Inflammatory macrophage treated with lipopolysaccharide for 1 hour (primary cell): ENCODE measurements around the gene TTC23.
A peak's percentile ranks its signal among the peaks of the same experiment; 100 is the strongest.
"Not testable (repeated sequence)": the region's sequence is repeated elsewhere in the genome, so short reads cannot be mapped to it uniquely, and the experiment has no call there.

Source experiments
- DNase-seq, 2 donors: peaks; one replicate each; pipeline ENCODE4 v3.0.0-alpha.2; 2020 to 2022

Gene TTC23

GRCh38 chr15:99192181-99192580, 57.2 kb downstream of the TTC23 start:
- DNase-seq, result not testable (repeated sequence)

- DNase-seq, result no peak
These were observed 61.4 kb downstream of the TTC23 start for GRCh38 chr15:99187936-99188335.

DNA sequence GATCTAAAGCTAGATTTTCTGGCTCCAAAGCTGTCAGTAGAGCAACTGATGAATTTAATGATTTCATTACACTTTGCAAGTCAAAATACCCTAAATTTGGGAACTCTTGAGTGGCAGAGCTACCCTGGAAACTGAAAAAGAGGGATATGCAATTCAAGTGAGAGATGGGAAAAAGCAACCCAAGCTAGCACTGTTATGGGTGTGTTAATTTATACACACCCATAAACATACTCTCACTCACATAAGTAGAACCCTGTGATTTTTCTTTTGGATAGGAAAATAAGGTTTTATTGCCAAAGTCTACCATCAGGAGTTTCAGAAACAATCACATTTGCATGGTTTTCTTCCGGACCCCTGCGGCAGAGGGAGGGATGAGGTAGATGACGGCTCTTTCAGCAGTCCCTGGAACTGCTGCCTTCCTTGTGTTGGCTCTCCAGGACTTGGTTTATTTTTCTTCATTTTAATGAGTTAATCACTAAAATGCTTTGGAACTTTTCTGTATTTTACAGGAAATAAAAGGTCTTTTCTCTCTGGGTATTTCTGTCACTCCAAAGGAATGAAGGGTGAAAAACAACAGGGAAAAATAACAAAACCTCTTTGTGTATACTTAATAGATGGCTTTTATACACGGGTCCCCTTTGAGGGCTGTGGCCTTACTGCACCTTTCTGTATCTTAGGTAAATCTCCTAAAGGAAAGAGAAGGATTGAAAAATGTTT, 63.8 kb downstream of the TTC23 start:
- no peak for DNase-seq

DNA sequence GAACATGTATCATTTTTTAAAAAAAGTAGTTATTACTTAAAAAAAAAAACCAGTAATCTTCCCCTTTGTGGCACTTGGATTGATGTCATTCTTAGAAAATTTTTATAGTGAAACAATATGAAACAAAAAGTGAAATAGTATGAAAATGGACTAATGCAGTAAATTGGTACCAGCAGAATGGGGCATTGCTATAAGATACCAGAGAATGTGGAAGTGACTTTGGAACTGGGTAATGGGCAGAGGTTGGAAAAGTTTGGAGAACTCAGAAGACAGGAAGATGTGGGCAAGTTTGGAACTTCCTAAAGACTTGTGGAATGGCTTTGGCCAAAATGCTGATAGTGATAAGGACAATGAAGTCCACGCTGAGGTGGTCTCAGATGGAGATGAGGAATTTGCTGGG, 66.6 kb downstream of the TTC23 start:
- DNase-seq, result peak; percentile 51 to 56

DNA sequence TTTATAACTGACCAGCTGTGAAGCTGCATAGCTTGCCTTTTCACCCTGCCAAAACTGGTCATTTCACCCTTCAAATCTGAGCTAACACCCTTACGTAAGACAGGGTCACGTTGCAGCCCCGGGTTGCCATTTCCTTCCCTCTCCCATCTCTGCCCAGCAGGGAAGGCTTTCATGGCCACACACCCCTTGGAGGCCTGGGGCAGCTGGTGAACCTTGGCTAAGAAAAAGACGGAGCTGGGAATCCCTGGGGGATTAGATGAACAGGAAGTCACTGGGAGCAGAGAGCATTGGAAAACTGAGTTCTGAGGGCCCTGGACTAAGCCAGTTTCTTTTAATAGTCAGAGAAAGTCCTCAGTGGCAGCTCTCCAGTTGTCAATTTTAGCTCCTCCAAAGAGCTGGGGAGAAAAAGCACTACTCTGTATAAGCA, 67.8 kb downstream of the TTC23 start:
- peak; percentile 26 to 41 for DNase-seq

DNA sequence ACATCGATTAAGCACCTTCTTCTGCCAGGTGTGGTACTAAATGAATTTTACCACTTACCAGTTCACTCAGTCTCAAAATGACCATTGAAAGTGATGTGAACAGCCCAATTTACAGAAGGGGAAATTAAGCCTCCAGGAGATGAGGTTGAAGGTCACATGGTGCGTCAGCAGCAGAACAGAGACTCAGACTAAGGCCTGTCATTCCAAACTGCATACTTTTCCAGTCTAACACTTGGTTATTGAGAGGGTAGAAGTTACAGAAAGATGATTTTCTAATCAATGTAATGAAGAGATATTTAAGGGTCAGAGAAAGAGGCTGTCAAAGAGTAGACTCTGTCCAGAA, 68.4 kb downstream of the TTC23 start:
- no peak for DNase-seq

DNA sequence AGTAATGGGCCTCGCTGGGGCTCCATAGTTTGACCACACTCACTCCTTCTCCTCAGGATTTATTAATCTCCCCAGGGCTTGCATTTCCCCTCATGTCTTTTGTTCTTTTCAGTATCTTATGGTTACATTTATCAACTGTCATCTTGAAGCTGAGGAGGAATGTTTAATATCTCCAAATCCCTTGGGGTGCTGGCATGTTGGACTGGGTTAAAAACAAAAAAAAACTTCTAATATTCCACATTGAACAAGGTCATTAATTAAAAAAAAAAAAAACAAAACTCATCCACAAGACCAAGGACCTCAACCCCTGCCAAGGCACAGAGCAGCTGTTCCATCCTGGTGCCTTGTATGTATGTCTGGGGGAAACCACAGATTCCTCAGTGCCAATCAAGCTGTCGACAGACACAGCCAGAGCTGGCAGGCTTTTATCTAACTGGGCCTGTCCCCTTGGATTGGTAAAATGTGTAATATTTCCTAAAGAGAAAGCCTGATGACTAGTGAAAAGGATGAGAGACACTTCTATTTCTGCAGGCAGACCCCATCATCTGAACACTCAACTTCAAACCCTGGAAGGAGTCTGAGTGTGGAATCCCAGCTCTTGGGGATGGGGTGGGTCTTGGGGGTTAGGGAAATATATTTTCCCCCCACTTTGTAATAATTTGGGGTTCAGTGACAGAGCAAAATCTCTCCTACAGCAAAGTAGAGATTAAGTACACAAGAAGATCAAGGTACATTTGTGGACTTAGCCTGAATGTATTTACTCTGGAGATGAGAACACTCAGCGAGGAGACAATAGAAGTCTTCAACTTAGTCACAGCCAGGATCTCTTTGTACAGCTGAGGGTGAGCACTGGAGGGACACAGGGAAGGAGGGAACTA, 69.1 kb downstream of the TTC23 start:
- no peak for DNase-seq

GRCh38 chr15:99177679-99178078, 71.7 kb downstream of the TTC23 start:
- DNase-seq, result no peak

- DNase-seq, result no peak
These were observed 72.6 kb downstream of the TTC23 start for GRCh38 chr15:99176757-99177156.

DNA sequence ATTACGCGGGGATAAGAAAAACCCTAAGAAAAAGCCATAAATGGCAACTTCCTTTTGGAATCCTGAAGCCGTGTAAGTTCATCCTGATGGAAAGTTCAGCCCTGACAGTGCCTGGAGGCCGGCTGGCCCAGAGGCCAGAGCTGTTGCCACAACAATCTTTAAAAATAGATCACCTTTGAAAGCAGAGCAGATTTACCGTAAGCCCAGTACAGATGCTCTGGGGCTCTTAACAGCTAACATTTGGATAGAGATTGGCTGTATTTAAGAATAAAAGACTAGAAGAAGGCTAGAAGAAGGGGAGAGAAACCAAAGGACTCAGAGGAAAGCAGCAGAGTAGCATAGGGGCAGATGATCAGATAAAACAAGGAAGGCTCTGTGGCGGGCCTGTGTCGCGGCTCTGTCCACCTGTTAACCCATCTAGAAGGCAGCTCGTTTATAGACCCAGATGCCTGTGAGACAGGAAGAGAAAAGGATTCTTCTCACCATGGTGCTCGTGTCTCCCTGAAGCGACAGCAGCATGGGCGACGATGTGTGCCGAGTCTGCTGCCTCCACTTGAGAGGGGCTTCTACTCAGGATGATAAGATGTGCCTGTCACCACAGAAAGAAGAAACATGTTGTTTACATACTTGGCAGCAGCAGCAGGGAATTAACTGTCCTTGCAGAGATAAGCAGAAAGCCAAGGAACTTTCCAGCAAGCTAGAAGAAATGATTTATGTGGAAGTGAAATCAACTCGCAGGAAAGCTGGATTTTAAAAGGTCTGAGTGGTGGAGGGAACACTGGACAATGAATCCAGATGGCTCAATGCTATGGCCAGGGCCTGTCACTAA, 74.6 kb downstream of the TTC23 start:
- no peak for DNase-seq

DNA sequence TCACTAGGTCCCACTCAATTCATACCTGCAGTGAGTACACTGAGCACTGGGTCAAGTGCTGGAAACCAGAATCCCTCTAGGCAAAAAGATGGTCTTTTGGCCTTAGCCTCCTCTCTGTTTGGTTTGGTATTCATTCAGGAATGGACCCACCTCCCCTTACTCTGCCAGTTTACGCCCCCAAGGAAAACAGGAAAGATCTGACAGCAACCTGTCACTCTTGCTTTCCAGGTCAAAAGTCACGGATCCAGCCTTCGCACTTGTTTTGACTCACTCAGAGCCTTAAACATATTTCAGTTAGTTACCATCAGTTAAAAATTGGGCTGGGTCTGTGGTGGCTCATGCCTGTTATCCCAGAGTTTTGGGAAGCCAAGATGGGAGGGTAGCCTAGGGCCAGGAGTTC, 76.4 kb downstream of the TTC23 start:
- no peak for DNase-seq

GRCh38 chr15:99172171-99172570, 77.2 kb downstream of the TTC23 start:
- no peak for DNase-seq

GRCh38 chr15:99170476-99171065, 78.8 kb downstream of the TTC23 start:
- DNase-seq, result no peak

DNA sequence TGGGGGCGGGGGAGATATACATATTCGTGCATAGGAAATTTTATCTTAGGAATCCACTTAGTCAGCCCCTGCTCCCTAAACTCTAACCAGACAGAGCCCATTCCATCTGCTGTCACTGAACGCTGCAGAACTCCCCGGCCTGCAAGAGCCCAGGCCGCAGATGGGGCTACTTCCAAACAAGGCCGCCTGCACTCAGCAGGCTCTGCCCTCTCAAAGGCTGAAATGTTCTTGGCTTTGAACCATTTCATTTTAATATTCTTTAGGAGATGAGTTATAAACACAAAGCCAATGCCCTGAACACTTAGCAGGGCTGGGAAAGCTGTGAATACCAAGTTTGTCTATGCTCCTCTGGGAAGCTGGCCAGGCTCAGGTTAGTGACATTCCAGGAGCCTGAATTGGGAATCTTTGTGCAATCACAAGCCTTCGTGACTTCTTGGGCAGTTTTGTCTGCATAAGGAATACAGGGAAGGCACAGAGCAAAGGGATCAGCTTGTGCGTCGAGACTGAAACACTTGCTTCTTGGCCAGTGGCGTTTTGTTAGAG, 79.5 kb downstream of the TTC23 start:
- no peak for DNase-seq

DNA sequence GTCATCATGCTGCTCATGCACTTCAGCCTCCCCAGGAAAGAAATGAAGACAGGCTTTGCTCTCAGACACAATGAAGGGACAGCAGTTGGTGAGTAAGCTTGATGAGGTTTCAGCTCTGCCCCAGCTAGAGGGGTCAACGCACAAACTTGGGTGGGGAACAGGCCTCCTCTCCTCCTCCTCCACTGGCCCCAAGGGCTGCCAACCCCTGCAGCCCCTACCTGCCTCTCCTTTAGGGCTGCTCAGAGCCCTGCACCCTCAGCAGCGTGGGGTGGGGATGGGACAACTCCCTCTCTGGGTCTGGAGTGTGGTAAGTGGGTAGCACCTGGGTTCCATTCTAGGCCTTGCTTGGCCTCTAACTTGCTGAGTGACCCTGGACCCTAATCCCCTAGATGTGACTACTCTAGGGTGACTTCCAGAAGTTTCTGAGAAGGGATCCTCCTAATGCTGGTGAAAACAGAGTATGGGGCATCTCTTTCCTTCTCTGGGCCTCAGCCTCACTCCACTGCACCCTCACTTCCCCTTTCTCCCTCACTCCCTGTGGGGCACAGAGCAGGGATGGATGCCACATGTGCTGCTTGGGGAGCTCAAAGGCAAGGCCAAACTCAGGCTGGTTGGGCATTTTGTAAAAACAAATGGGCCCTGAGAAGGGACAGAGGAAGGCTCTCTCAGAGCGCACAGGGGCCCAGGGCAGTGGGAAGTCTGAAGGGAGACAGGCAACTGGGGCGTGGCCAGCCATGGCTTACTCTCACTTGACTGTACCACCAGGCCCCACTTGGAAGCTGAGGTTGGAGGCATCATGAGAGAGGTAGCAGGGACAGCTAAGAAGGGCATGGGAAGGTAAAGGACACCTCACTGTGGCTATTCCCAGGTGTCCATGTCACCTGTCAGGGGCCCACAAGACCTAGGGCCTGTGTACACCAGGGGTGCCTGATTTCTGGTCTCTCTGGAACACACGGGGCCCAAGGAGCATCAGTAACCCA, 80.5 kb downstream of the TTC23 start:
- no peak for DNase-seq

- no peak for DNase-seq
These were observed 81.7 kb downstream of the TTC23 start for GRCh38 chr15:99167640-99168039.

GRCh38 chr15:99167201-99167600, 82.2 kb downstream of the TTC23 start:
- no peak for DNase-seq

DNA sequence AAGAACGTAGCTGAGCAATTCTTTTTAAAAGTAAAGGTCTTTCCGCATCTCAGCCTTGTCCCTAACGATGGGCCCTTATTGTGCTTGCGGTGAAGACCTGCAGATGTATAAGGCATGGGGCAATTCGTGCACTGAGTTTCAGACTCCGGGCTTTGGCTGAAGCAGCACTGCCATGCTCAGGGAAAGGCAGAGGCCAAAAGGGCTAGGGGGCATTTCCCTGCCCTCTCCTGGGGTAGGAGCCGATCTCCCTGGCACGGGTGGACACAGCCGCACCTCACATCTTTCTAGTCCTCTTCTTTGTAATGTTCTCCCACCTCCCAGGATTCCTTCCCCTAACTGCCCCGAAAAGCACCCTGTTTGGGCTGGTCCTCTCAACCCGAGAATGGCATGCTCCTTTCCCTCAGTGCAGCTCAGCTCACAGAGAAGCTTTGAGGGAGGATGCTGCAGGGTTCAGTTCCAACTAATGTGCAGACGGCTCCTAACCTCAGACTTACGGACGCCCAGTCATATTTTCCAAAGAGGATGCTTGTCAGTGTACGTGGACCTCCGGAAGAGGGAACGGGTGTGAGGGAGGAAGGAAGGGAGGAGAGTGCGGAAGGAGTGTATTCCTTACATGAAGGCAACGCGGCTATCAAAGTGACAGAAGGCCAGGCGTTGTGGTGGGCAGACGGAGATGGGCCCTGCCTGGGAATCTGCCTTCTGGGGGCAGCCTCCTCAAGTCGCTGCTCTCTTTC, 83.3 kb downstream of the TTC23 start:
- no peak for DNase-seq

DNA sequence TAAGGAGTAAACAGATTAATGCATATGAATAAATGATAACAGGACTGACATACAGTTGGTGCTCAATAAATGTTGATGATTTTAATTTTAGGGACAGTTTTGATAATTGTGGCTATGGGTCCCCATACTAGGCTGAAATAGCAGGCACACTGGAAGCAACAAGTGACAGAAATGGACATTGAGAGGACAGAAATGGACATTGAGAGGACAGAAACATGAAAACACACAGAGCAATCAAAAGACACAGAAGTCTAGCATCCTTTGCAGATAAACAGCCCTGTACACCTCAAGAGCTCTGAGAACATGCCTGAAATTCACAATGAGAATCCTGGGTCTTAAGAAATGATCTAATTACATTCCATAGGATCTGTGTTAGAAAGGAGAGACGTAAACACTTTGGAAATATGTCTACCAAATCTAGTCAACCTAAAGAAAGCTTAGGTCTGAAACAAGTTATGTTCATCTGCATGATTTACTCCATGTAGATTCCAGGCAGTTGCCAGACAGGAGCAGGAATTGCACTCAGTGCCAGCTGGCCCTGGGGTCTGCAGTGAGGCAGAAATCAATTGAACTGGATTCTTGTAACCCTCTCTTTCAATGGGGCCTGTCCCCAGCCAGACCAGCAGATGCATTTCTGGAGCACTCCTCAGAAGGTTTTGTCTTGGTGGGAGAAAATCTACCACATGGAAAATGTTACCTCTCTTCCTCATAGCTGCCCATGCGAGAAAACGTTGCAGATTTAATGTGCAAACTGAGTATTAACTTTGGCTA, 84.2 kb downstream of the TTC23 start:
- DNase-seq, result no peak

- no peak for DNase-seq
These were observed 85.3 kb downstream of the TTC23 start for GRCh38 chr15:99164119-99164518.
